ENCODE measurements around the gene ALDH3B2.
A peak's percentile ranks its signal among the peaks of the same experiment; 100 is the strongest.
"Not testable (repeated sequence)": the region's sequence is repeated elsewhere in the genome, so short reads cannot be mapped to it uniquely, and the experiment has no call there.

The ALDH3B2 gene

DNA sequence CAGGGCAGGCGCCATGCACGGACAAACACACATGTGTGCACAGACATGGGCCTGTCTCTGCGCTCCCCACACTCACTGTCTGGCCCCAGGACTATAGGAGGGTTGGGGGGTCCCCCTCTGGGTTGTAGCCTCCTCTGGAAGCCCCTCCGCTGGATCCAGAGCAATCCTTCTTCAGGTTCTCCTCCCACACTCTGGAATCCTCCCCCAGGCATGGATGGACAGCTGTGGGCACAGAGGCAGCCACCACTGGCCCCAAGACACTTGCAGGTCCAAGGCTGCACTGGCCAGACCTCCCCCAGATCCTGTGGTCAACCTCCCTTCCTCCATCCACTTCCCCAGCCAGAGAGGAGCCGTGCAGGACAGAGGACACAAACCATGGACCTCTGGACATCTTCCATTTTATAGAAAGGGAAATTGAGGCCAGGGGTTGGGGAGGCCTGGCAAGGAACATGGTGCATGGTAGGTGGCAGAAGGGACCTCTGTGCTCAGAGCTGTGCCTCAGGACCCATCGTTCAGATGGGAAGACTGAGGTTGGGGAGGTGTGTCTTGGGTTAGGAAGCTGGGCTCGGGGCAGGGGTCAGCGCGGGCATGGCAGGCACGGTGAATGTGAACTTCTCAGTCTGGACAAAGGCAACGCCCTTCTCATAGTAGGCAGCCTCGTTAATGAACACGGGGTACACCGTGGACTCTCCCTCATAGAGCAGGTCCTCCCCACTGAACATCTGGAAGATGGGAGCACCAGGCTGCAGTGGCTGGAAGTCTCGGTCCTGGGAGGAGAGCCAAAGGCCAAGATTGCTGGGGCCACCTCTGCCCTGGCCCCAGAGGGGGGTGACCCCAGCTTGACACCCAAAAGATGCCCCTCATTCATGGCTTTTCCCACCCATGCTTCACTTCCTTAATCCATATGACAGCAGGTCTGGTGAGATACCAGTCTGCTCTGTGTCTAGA, 32.0 kb downstream of the ALDH3B2 start:
- DNase-seq (ENCODE audit: low spot score), result no peak

DNA sequence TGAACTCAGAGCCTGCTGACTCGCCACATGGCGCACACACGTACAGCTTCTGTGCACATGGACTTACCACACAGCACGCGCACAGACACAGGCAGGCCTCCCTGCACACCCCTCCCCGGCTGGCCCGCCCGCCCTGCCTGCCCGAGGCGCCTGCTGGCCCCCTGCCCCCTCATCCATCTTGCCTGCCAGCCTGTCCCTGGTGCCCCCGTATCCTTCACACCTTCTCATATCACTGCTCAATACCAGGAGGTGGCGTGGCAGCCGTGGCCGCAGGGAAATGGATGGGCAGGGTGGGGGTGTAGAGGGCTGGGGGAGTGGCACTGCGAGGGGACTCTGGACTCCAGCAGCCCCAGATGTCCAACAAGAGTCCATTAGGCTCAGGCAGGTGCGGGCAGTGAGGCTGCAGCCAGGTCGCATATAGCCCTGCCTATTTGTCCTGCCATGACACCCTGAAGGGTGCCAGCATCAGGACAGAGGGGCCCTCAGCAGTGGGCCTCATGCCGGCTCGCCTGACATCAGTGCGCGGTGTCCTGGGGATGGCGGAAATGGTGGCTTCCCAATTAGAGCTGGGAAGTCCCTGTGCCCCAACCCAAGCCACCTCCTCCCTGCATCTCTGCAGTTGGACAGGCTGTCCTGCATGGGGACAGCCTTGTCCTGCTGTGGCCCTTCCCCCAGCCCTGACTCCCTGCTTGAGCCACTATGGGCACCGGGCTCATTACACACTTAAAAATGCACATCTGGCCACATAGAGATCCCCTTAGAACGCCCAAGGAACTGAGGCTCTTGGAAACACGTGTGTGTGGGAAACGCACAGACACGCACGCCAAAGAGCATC, 32.9 kb downstream of the ALDH3B2 start:
- DNase-seq (ENCODE audit: low spot score), result no peak

DNA sequence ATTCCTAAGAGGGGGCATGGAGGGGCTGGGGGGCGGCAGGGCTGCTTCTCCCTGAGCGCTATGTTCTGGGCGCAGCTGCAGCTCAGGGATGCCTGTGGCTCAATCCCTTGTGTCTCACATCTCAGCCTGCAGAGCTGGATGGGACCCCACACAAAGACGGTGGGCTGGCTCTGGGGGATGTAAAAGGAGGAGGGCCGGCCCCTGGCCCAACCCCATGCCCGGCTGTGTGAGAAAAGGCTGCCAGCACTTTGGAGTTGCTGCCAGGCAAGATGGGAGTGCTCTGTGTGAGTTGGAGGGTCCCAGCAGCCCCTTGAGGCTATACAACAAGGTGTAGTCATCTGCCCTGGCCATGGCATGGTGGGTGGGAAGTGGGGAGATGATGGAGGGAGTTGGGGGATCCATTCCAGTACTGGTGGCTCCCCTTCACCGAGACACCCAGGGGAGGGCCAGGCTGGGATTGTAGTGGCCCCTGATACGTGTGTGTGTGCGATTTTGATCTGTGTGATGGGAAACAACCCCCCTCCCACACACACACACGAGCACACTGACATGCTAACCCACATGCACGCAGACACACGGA, 33.6 kb downstream of the ALDH3B2 start:
- DNase-seq (ENCODE audit: low spot score), result no peak

DNA sequence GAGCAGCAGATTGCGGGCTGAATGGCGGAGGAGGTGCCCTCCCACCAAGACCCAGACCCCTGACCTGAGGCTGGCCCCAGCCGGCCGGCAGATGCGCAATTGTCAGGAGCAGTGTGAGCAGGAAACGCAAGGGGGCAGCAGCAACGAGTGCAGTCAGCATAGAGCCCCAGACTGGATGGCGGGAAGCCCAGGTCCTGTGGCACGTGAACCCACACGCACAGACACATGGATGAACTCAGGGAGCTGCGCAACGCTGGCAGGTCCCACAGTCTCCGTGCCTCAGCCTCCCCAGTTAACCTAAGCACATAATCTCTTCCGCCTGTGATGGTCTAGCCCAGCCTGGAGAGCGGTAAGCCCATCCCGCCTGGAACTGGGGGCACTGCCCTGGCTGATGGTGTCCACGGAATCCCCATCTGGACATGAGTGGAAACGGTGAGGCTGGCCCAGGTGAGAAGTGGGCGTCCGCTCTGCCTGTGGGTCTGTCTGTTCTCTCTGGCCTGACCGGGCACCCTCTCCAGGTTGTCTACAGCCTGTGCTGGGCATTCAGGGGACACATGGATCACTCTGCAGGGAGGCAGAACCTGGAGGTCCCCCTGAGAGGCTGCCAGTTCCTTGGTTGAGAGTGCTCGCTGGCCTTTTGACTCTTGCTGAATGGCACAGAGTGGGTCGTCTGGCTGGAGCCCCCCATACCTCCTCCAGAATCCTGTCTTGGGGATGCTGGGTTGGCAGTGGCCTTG, 34.2 kb downstream of the ALDH3B2 start:
- DNase-seq (ENCODE audit: low spot score), result no peak

DNA sequence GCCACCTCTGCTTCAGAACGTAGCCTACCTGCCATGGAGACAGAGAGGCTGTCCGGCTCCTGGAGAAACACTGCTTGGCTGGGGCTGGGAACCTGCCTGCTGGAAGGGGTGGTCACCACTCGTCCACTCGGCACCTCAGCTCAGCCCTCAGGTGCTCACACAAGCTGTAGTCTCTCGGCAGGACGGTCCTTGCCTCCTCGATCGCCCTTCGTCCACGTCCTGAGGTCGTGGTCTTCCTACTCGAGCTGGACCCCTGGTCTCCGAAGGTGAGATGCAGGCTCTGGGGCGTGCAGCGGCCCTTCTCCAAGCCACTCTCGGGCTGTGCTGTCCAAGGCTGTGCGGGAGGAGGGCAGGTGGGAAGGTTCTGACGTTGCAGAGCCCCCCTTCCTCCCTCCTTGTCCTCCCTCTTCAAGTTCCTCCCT, 35.0 kb downstream of the ALDH3B2 start, which contains the start of gene TBX10:
TBX10 (minus strand) TSS at position 326 of the 422 bp plus-strand sequence; CDS start at position 35, 291 bp downstream.
- DNase-seq (ENCODE audit: low spot score), result no peak

DNA sequence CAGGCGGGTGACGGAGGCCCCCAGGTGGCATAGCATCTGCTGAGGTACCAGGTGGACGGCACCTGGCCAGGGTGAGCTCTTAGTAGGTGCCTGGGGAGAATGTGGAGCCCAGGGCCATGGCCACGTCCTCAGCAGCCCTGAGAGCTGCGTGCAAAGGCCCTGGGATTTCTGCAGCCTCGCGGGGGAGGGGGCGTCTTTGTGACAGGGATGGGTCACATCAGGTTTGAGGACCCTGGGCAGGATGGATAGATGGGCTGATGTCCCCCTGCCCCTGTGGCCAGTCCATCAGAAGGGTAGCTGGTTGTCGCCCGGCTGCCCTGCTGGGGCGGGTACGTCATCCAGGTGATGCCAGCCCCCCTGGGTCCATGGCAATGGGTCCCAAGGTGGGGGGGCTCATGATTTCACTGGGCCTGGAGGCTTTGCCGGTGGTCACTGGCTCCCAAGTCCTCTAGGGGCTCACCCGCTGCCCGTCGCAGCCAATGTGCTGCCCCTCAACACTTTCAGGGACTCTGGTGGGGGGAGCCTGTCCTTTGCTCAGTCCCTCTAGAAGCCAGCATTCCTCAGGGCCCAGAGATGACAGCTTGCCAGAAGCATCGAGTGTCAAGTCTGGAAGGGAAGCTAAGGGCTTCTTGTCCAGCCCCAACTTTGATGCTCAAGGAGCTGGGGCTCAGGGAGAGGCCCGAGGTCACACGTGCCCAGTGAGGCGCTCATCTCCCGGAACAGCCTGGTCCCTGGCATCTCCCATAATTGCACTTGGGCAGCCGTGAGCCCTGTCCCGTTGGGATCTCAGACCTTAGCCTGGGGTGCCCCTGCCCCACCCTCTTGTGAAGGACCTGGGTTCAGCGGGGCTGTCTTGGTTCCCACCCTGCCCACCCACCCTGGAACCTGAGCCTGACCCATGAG, 35.6 kb downstream of the ALDH3B2 start:
- DNase-seq (ENCODE audit: low spot score), result no peak

DNA sequence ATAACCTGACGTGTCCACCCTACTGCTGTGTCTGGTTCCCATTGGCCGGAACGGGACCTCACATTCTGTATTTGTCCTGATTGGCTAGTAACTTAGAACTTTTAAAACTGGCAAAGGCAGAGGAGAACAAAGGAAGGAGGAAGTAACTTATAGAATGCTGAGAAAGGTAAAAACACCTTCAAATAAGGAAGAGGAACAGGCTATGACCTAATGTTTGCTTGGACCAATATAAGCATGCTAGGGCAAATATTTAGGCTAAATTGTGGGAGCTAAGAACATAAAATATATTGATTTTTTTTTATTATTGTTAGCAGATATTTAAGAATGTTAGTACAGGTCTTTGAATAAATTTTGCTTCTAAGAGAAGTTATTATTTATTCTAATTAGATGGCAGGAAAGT, 37.0 kb downstream of the ALDH3B2 start:
- DNase-seq (ENCODE audit: low spot score), result not testable (repeated sequence)

DNA sequence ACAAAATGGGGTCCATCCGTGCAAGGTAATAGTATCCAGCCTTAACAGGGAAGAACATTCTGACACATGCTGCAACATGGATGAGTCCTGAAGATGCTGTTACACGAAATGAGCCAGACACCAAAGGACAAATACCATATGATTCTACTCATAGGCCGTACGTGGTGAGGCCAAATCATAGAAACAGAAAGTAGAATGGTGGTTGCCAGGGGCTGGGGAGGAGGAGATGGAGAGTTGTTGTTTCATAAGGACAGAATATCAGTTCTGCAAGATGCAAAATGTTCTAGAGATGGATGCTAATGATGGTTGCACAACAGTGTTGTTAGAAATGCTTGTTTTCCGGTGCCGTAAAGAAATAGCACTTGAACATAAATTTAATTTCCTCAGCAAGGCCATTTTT, 37.5 kb downstream of the ALDH3B2 start:
- DNase-seq (ENCODE audit: low spot score), result no peak

DNA sequence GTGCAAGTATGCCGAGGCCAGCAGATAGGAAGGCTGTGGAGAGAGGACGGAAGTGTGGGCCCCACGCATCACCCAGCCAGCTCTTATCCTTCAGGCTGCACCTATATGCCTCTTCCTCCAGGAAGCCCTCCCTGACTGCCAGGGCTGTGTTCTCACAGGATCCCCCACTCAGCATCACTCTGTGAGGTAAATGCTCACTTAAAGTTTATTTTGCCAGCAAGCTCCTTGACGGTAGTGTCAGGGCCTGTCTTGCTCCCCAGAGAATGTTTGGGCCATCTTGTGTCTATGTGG, 39.2 kb downstream of the ALDH3B2 start:
- DNase-seq (ENCODE audit: low spot score), result no peak

DNA sequence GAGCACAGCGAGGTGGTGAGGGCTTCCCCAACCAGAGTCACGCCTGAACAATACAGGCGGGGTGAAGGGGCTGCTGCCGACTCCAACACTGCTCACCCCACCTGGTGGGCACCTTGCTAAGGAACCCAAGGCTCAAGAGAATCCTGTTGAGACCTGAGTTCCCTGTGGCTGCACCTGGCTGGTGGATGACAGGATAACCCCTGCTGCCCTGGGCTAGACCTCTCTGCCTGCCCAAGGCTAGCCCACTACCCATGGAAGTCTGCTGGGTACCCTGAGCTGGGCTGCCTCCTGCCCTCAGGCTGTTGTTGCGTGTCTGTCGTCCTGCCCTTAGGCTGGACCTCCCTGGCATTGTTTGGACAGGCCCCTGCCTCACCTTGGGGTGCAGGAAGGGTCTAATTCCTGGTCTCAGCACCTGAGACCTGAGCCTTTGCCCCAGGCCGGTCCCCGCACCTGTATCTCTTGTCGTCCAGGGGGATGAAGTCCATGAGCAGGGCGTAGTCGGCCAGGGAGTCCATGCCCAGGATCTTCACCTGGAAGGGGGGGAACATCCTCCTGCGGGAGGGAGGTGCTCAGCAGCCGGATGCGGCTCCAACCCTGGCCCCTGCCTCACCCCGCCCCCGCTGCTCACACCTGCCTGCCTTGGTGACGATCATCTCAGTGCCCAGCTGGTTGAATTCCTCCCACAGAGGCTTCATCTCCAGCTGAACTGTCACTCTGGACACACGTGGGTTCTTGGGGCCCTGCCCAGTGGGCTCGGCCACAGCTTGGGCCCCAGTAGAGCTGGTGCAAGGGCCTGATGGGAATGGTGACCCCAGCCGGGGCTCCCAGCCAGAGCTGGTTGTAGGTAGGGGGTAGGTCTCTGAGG, 39.8 kb downstream of the ALDH3B2 start:
- DNase-seq (ENCODE audit: low spot score), result no peak

DNA sequence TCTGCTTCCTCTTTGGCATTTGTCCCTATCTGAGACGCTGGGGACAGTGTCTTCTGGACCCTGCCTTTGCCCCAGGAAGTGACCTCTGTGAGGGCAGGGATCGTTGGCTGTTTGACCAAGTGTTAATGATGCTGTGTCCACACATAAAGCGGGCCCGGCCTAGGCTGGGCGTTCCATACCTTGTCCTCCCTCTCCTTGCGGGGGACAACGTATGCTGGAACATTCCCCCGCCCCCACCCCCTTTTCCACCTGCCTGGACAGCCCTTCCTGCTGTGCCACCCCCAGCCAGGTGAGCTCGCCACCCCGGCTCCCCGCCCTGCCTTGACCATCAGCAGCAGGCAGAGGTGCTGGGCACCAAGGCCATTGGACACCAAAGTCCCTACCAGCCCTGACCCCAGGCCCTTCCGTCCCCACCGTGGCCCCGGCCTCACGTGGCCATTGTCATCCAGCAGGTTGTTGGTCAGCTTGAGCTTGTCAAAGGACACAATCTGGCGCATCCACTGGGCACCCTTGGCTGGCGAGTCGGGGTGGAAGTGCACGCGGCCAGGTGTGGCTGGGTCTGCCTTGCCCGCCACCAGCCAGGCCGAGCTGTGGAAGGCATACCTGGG, 40.6 kb downstream of the ALDH3B2 start:
- DNase-seq (ENCODE audit: low spot score), result no peak

DNA sequence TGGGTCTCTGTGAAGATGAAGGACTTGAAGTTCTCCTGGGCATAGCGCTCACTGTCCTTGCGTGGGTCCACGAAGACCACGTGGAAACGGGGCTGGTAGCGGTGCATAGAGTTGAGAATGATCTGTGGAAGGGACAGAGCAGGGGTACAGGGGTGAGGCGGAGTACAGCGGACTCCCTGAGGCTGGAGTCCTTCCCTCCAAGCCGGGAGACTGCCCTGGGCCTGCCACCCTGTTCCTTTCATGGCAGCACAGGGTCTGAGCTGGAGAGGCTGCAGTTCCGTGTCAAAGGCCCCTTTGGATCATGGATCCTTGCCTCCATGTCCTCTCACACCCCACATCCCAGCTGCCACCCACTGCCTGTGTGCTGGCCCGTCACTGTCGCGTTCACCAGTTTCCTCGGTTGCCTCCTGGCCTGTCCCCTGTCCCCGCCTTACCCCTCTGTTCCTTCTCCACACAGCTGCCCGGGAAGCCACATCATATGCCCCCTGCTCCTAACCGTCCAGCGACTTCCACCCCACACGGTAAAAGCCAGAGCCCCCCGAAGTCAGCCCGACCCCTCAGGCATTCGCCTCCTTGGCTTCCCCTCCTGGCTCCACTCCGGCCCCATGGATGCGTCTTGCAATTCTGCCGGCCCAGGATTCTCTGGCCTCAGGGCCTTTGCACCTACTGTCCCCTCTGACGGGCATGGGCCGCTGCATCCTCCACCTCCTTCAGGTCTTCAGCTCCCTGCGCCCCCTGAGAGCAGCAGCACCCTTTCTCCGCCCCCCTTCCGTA, 41.3 kb downstream of the ALDH3B2 start:
- DNase-seq (ENCODE audit: low spot score), result no peak

DNA sequence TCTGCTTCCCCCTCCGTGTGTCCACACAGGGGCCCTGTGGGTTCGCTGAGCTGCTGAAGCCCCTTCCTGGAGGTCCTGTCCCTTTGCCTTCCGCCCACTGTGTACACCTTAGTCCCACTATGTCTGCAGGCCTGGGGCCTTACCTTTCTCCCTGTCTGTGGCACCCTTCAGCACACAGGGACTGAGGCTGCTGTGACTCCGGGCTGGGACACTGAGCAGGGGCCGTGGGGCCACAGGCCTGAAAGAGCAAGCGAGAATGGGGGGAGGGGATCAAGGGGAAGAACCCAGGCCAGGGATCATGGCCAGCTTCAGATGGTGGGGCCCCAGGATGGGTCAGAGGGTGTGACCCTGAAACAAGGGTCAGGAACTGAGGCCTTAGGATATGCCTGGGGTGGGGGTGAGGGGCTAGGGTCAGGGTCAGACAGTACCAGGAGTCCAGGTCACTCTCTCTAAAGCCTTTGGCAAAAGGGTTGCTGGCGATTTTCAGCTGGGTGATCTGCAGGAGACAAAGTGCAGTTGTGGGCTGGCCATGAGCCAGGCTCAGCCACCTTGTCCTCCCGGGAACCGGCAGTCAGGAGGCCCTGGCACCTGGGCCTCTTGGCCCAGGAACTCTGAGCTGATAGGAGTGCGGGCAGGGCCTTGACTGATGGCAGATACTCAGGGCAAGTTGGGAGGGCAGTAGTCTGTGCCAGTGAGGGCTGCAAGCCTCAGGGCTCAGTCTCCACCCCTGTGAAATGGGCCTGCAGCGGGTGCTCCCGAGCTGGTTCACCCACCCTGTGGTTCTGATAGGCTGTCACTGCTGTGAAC, 42.0 kb downstream of the ALDH3B2 start:
- no peak for DNase-seq (ENCODE audit: low spot score)

DNA sequence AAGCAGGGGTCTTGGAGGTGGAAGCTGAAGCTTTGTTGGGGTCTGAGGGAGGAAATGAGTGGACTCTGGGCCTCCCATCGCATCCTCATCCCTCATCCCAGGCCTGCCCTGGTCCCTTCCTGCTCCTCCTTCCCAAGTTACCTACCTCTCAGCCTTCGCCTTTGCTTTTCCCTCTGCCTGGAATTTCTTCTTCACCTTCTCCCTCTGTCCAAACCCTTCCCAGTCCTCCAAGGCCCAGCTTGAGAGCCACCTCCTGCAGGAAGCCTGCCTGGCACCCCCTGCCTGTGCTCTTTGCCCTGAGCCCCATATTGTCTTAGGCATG, 42.6 kb downstream of the ALDH3B2 start:
- no peak for DNase-seq (ENCODE audit: low spot score)

DNA sequence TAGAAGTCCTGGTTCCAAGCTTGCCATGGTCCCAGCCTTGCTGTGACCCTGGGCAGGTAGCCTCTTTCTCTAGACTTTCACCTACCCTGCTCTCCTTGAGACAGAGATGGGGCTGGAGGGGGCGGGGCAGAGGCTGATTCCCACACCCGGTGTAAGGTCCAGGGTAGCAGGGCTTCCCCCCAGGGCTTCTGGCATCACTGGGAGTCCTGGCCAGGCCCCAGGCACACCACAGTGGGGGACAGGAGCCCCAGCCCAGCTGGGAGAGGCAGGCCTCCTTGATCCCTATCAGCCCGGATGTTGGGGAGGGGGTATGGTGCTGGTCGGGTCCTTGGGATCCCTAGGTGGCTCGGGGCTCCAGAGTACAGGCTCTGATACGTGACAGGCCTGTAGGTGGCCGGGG, 43.0 kb downstream of the ALDH3B2 start:
- no peak for DNase-seq (ENCODE audit: low spot score)

DNA sequence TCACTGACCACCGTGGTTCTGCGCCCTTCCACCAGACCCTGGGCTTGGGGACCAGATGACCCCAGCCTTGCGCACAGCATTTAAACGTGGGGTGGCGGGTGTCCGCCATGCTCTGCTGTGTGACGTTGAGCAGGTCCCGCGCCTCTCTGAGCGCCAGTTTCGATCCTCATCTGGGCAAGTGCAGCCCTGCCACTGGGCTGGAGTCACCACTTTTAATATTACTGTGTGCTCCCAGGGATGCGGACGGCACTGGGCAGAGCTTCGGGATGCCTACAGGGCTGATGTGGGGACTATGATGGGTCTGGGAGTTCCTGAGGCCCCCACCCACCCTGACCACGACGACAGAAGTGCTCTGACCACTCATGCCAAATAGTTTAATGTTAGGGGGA, 43.5 kb downstream of the ALDH3B2 start:
- no peak for DNase-seq (ENCODE audit: low spot score)

DNA sequence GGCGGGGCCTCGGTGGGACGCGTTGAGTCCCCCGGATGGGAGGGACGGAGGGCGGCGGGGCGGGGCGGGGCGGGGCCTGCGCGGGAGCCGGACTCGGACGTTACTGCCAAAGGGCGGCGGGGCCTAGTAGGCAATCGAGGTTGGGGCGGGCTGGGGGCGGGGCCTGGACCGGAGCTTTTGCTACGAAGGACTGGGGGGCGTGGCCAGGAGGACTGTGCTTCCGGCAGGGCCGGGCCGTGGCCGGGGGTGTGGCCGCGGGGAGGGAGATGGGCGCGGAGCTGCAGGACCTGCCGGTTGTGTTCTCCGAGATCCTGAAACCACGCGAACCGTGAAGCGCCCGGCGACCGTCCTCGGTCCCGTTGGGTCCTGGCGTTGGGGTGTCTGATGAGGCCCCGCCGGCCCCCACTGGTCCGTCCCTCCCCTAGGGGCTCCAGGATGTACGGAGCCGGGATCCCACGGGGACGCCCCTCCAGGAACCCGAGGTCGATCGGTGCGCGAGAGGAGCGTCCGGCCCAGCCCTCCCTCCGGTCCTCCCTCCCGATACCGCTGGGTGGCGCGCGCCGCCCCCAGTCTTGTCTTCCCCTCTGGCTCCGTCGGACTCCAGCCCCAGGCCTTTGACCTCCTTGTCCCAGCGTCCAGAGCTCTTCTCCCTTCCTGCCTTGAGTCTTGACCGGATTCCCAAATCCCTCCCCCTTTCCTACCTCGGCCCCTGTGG, 44.0 kb downstream of the ALDH3B2 start:
- DNase-seq (ENCODE audit: low spot score), result peak; percentile 95
